Measurements from ENCODE around the gene EIF1AD. TPM values are rescaled to one million over a fixed set of nuclear protein-coding genes. Genes with fewer than 3 reads are reported as not detected.

EIF1AD gene
- total RNA-seq, 4 donors from 2014 or later = 12.1 to 33.5 (median 25.4) TPM

DNA sequence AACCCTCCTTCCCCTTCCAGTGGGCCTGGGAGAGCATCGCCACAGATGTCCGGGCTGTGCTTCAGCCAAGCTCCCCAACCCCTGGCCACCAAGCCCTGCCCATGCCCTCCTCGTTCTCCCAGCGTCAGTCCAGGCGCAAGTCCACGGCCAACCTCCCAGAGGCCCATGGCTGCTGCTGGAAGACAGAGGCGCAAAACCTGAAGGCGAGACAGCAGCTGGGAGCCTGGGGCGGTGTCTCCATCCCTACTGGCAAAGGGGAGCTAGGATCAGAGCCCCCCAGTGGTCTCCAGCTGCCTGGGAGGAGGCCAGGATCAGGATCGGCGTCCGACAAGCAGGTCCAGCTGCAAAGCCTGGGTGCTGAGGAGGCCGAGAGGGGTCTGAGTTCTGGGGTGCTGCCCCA lies 54.8 kb downstream of the EIF1AD start:
- TF ChIP-seq CTCF (IDR thresholded peaks at IDR 0.05; ENCODE audit: low read depth) = no peak

- no peak for TF ChIP-seq CTCF (IDR thresholded peaks at IDR 0.05; ENCODE audit: low read depth)
These were observed 55.3 kb downstream of the EIF1AD start for GRCh38 chr11:65946655-65947054.

Other genes starting within 250 kb of the EIF1AD start
- gene AP5B1, start 221.2 kb downstream of the EIF1AD start, total RNA-seq = 10 to 100 TPM in 3 of 4 donors, 1 to 10 TPM in 1; 7.0 to 30.0 (median 14.6) TPM
- under 1 TPM in 2 of 4 donors, not detected in 2; 0.34 to 0.44 TPM for gene OVOL1, start 215.1 kb downstream of the EIF1AD start, total RNA-seq
- gene SNX32, start 168.2 kb downstream of the EIF1AD start, total RNA-seq = under 1 TPM in 1 of 4 donors, not detected in 3; 0.85 TPM
- 100 to 1,000 TPM; 375 to 550 (median 447) TPM for gene CFL1, start 144.0 kb downstream of the EIF1AD start, total RNA-seq
- 10 to 100 TPM; 19.9 to 41.8 (median 30.2) TPM for gene MUS81, start 141.7 kb downstream of the EIF1AD start, total RNA-seq
- 10 to 100 TPM; 45.0 to 85.2 (median 62.2) TPM for gene EFEMP2, start 129.4 kb downstream of the EIF1AD start, total RNA-seq
- gene CTSW, start 122.3 kb downstream of the EIF1AD start, total RNA-seq = 1 to 10 TPM in 3 of 4 donors, not detected in 1; 1.7 to 5.7 (median 2.9) TPM
- 10 to 100 TPM; 43.8 to 64.2 (median 51.9) TPM for gene FIBP, start 113.7 kb downstream of the EIF1AD start, total RNA-seq
- 10 to 100 TPM; 15.7 to 59.9 (median 29.3) TPM for gene CCDC85B, start 111.5 kb downstream of the EIF1AD start, total RNA-seq
- 10 to 100 TPM in 1 of 4 donors, 1 to 10 TPM in 3; 1.5 to 15.2 (median 2.8) TPM for gene FOSL1, start 101.8 kb downstream of the EIF1AD start, total RNA-seq
- gene C11orf68, start 83.1 kb downstream of the EIF1AD start, total RNA-seq = 10 to 100 TPM; 18.5 to 20.5 (median 19.4) TPM
- gene DRAP1, start 82.7 kb downstream of the EIF1AD start, total RNA-seq = 10 to 100 TPM; 34.4 to 85.0 (median 54.4) TPM
- not detected for gene TSGA10IP, start 56.7 kb downstream of the EIF1AD start, total RNA-seq
- 10 to 100 TPM; 33.7 to 69.9 (median 41.8) TPM for gene SART1, start 40.4 kb downstream of the EIF1AD start, total RNA-seq
- 10 to 100 TPM; 14.9 to 67.8 (median 16.7) TPM for gene BANF1, start 346 bp upstream of the EIF1AD start, total RNA-seq
- not detected for gene CST6, start 9.9 kb upstream of the EIF1AD start, total RNA-seq
- 1 to 10 TPM in 1 of 4 donors, not detected in 3; 1.5 TPM for gene CATSPER1, start 24.3 kb upstream of the EIF1AD start, total RNA-seq
- gene GAL3ST3, start 47.0 kb upstream of the EIF1AD start, total RNA-seq = under 1 TPM in 1 of 4 donors, not detected in 3; 0.38 TPM
- 100 to 1,000 TPM in 3 of 4 donors, 10 to 100 TPM in 1; 97.2 to 223 (median 118) TPM for gene SF3B2, start 50.2 kb upstream of the EIF1AD start, total RNA-seq
- 10 to 100 TPM; 38.3 to 75.7 (median 41.0) TPM for gene PACS1, start 68.1 kb upstream of the EIF1AD start, total RNA-seq

All from subcutaneous adipose tissue (tissue), 4 donors.